Measurements from ENCODE around the gene CDC42BPB.

Gene CDC42BPB

GRCh38 chr14:103095210-103095778 lies 37.9 kb upstream of the CDC42BPB start:
- DNase-seq: no peak

GRCh38 chr14:103094406-103095209 lies 37.3 kb upstream of the CDC42BPB start, which contains the start of gene EXOC3L4:
EXOC3L4 (plus strand) TSS chr14:103094725; CDS start chr14:103100220, 5,495 bp downstream.
- DNase-seq: no peak

GRCh38 chr14:103093856-103094405 lies 36.6 kb upstream of the CDC42BPB start:
- DNase-seq: no peak

GRCh38 chr14:103091883-103092222 lies 34.5 kb upstream of the CDC42BPB start:
- DNase-seq: no peak

- no peak for DNase-seq
These were observed 33.9 kb upstream of the CDC42BPB start for GRCh38 chr14:103091041-103091882.

GRCh38 chr14:103090481-103091020 lies 33.2 kb upstream of the CDC42BPB start:
- DNase-seq: no peak

- no peak for DNase-seq
These were observed 32.3 kb upstream of the CDC42BPB start for GRCh38 chr14:103089386-103090335.

GRCh38 chr14:103088921-103089320 lies 31.6 kb upstream of the CDC42BPB start:
- no peak for DNase-seq

- no peak for DNase-seq
These were observed 30.0 kb upstream of the CDC42BPB start for GRCh38 chr14:103087343-103087835.

- no peak for DNase-seq
These were observed 29.5 kb upstream of the CDC42BPB start for GRCh38 chr14:103086771-103087342.

- DNase-seq: no peak
These were observed 28.1 kb upstream of the CDC42BPB start for GRCh38 chr14:103085106-103086091.

GRCh38 chr14:103084021-103084919 lies 26.9 kb upstream of the CDC42BPB start, which contains the start of gene LBHD2:
LBHD2 (plus strand) TSS chr14:103084210; CDS start chr14:103086013, 1,803 bp downstream.
- DNase-seq: no peak

- DNase-seq: no peak
These were observed 24.6 kb upstream of the CDC42BPB start for GRCh38 chr14:103081951-103082350.

GRCh38 chr14:103078860-103079587 lies 21.7 kb upstream of the CDC42BPB start:
- no peak for DNase-seq

- no peak for DNase-seq
These were observed 21.0 kb upstream of the CDC42BPB start for GRCh38 chr14:103078420-103078749.

- no peak for DNase-seq
These were observed 17.5 kb upstream of the CDC42BPB start for GRCh38 chr14:103074729-103075367.

- DNase-seq: no peak
These were observed 16.8 kb upstream of the CDC42BPB start for GRCh38 chr14:103073876-103074728.
